HG03432 (cell line): Measurements from ENCODE around the gene PAK5.

Source experiments
- ATAC-seq: cut with Tn5 transposase; IDR thresholded peaks from one replicate; pipeline ENCODE4 v1.9.1; 2021; ENCODE audit warnings: mild to moderate bottlenecking, moderate library complexity; ENCODE audit not compliant: unreplicated experiment

Gene PAK5

DNA sequence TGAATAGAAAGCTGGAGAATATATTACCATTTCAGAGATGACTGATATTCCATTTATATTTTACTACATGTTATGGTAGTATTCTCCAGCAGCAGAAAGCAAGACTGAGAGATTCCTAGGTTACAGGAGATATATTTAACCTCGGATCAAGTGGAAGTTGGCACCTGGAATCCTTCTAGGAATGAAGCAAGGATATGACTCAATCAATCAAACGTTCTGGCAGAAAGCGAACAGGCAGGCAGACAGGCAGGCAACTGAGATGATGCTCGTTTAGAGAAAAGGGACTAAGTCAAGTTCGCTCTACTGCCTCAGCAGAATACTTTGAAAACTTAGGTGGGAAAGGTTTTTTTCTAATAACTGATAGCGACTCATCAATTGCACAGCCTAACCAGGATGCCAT is 46.2 kb downstream of the PAK5 start:
- ATAC-seq, result no peak

- no peak for ATAC-seq
Measured at GRCh38 chr20:9789131-9789530, 49.7 kb downstream of the PAK5 start.

- no peak for ATAC-seq
Measured at GRCh38 chr20:9775176-9775575, 63.7 kb downstream of the PAK5 start.

DNA sequence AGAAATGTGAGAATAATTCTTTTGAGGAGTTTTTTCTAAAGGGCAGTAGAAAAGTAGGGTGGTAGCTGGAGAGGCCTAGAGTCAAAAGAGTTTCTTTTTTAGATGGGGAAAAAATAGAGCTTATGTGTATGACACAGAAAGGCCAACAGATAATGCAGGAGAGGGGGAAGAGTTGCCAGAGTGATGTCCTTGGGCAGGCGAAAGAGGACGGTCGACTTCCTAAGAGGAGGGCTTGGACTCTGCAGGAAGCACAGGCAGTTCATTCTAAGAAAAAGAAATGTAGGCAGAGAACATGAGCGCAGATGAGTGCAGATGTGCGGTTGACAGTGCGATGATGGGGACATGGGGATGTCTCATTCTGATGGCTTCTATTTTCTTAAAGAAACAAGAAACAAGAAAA is 68.9 kb downstream of the PAK5 start:
- ATAC-seq, result no peak

- ATAC-seq, result no peak
Measured at GRCh38 chr20:9761476-9761875, 77.4 kb downstream of the PAK5 start.

GRCh38 chr20:9759392-9759791 is 79.5 kb downstream of the PAK5 start:
- ATAC-seq, result no peak

DNA sequence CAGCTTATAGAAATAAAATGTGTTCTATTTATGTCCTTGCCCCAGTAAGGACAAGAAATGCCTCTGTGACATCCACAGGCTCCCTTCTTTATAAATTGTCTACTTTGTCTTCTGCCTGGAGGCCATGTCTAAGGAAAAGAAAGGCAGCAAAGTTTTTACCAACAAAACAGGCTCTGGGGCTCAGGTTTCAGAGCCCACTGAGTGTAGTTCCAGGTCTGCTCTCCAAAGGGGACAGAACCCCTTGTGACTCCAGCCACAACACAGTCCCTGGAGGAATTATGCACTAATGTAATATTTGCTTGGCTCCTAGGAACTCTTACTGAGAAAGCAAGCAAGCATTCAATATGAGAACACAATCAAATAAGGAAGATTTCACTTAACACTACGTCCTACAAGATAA is 80.1 kb downstream of the PAK5 start:
- ATAC-seq, result no peak

GRCh38 chr20:9756660-9757059 is 82.2 kb downstream of the PAK5 start:
- no peak for ATAC-seq

DNA sequence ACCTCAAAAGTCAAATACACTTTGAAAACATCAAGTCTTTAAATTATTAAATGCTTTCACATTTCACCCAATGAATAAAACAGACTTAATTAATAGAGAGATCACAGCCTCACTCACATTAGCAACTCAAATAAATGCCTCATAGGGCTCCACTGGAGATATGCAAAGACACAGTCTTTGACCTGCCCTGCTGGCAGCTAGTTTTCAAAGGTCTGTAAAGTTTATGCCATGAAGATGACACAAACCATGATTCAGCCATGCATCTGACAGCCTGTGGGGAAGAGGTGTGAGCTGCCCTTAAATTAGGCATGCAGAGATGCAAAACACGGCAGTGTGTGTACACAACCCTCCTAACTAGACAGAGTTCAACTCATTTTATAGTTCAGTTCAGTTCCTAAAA is 83.6 kb downstream of the PAK5 start:
- ATAC-seq, result no peak

- ATAC-seq, result no peak
Measured at GRCh38 chr20:9744551-9744950, 94.3 kb downstream of the PAK5 start.

DNA sequence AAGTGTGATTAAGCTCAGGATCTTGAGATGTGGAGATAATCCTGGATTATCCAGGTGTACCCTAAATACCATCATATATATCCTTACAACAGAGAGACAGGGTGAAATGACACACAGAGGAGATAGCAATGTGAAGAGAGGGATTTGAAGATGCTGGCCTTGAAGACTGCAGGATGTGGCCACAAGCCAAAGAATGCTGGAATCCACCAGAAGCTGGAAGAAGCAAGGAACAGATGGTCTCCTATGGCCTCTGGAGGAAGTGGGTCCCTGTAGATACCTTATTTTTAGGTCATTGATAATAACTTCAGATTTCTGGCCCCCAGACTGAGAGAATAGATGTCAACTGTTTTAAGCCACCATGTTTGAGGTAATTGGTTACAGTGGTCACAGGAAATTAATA is 95.0 kb downstream of the PAK5 start:
- ATAC-seq, result no peak

- ATAC-seq, result no peak
Measured at GRCh38 chr20:9742821-9743220, 96.1 kb downstream of the PAK5 start.

DNA sequence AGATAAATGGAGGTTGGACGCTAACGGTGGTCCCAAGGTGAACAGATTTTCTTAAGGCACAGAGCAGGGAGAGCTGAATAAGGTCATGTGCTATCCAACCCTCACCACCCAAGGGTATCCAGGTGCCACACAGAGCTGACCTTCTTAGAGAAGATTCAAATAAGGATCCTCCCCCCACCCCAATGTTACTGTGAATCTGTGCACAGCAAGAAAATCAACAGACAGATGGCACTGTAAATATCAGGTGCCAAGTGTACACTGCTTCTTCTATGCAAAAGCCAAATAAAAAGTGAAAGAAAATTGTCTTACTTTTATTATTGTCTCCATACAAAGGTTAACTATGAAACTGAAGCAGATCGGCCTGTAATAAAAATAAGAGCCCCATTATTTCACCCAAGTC is 96.9 kb downstream of the PAK5 start:
- ATAC-seq, result no peak

- ATAC-seq, result no peak
Measured at GRCh38 chr20:9740486-9740885, 98.4 kb downstream of the PAK5 start.

GRCh38 chr20:9739991-9740390 is 98.9 kb downstream of the PAK5 start:
- no peak for ATAC-seq

DNA sequence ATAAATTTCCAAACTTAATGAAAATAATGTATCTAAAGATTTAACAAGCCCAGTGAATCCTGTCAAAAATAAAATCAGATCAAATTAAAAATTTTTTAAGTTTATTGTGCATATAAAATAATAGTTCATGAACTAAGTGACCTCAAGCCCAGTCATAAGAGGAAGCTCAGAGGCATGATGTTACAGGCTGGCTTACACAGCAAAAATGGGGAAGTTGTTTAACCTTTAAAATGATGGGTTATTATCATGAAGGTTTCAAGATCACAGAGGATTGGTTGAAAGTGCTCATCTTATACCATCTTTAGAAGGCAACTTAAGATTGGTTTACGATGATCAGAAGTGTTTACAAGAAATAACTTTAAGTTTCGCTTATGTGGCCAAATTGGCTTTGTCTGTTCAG is 102.5 kb downstream of the PAK5 start:
- no peak for ATAC-seq

- no peak for ATAC-seq
Measured at GRCh38 chr20:9723501-9724202, 115.2 kb downstream of the PAK5 start.

- ATAC-seq, result no peak
Measured at GRCh38 chr20:9711872-9712271, 127.0 kb downstream of the PAK5 start.

- no peak for ATAC-seq
Measured at GRCh38 chr20:9710685-9711084, 128.2 kb downstream of the PAK5 start.

- ATAC-seq, result no peak
Measured at GRCh38 chr20:9705722-9706476, 133.0 kb downstream of the PAK5 start.

- ATAC-seq, result no peak
Measured at GRCh38 chr20:9699181-9699580, 139.7 kb downstream of the PAK5 start.

DNA sequence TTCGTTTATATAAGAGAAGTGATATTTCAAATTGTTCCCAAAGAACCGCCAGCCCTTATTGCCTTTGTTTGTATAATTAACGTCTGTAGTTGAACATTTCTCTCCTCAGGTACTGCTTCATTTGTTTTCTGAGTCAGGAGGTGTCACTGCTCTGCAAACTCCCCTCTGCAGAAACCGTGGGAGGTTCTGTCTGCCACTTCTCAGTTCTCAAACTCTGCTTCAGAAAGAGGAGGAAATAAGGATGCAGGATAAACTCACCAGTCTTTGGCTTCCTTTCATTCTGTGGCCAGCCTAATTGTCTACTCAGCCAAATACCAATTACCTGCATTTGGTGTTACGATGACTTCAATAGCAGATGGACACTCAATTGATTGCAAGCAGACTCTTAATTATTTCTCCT is 149.8 kb downstream of the PAK5 start:
- ATAC-seq, result no peak

GRCh38 chr20:9686866-9687265 is 152.0 kb downstream of the PAK5 start:
- no peak for ATAC-seq
